HCT116 (cell line): Measurements from ENCODE around the gene ENOX1. TPM values are rescaled to one million over a fixed set of nuclear protein-coding genes. Genes with fewer than 3 reads are reported as not detected.

ENCODE experiments used
- ATAC-seq: fragments of 200-7000 bp; cut with Tn5 transposase; 2 replicates; pipeline ENCODE4 v1.9.1; 2020; ENCODE audit warnings: mild to moderate bottlenecking, moderate library complexity
- BruUV-seq: library from RNA; stranded (reverse); fragments of 400-500 nt; replicated peaks from 2 replicates; lab custom pipeline; 2021; lab: Mats Ljungman, UMichigan
- CTCF ChIA-PET: fragments of 300-600 bp; sonication (Branson Sonifier 250); formaldehyde crosslinking; loops from one replicate; lab custom pipeline; 2021; ENCODE audit warnings: antibody characterized with exemption; lab: Charles Lee
- POLR2A ChIA-PET: fragments of 300-600, 350-600 bp; sonication (Branson Sonifier 250); formaldehyde crosslinking; loops from one replicate; lab custom pipeline; 2021; ENCODE audit warnings: antibody characterized with exemption; lab: Charles Lee
- RAD21 ChIA-PET, 2 experiments: fragments of 300-600 bp; sonication (Branson Sonifier 250); formaldehyde crosslinking; loops; one replicate each; lab custom pipeline; 2023; ENCODE audit warnings: low total read pairs in 2 of 2; ENCODE audit not compliant: uncharacterized antibody in 2 of 2, unreplicated experiment in 2 of 2, low non-redundant PET in 1 of 2; lab: Charles Lee
- DNase-seq: peaks from one replicate; pipeline ENCODE4 v3.0.0-alpha.2; 2010; ENCODE audit warnings: low read depth, low spot score
- H2AFZ ChIP-seq: fragments of 200-600 bp; shearing (Covaris generic), sonication (generic); 2 replicates; pipeline ENCODE4 v1.6.1; 2017; ENCODE audit warnings: low read depth, mixed run types, mixed read lengths, antibody characterized with exemption, low read length; ENCODE audit not compliant: poor library complexity, severe bottlenecking
- H3K27ac ChIP-seq: 2 replicates; pipeline ENCODE4 v1.5.1; 2012; ENCODE audit warnings: low read depth, low read length
- H3K27me3 ChIP-seq: fragments of 200-600 bp; sonication (generic); 2 replicates; pipeline ENCODE4 v1.6.1; 2016; ENCODE audit warnings: mixed run types, low read length, mixed read lengths; ENCODE audit not compliant: insufficient read depth
- H3K36me3 ChIP-seq, 2 experiments: fragments of 200-500 bp in 1 of 2; fragments of 200-600 bp in 1 of 2; sonication (Bioruptor generic) in 1 of 2; sonication (generic) in 1 of 2; 2 replicates each; pipeline versions ENCODE4 v1.5.1 to v1.6.1; 2014 to 2016; ENCODE audit warnings: low read length in 2 of 2, inconsistent platforms in 1 of 2, mixed read lengths in 1 of 2, mixed run types in 1 of 2; ENCODE audit not compliant: insufficient read depth in 2 of 2, control insufficient read depth in 1 of 2
- H3K4me1 ChIP-seq, 2 experiments: fragments of 200-600 bp in 1 of 2; sonication (generic) in 1 of 2; 2 replicates each; pipeline versions ENCODE4 v1.5.1 to v1.6.1; 2012 to 2017; ENCODE audit warnings: low read length in 2 of 2, inconsistent platforms in 1 of 2, mild to moderate bottlenecking in 1 of 2, mixed read lengths in 1 of 2, mixed run types in 1 of 2, moderate library complexity in 1 of 2; ENCODE audit not compliant: insufficient read depth in 2 of 2, control insufficient read depth in 1 of 2
- H3K4me2 ChIP-seq: fragments of 200-600 bp; sonication (generic); 2 replicates; pipeline ENCODE4 v1.6.1; 2017; ENCODE audit warnings: mixed run types, low read length, mixed read lengths
- H3K4me3 ChIP-seq, 2 experiments: fragments of 200-600 bp in 1 of 2; sonication (generic) in 1 of 2; replicated peaks in 1 of 2; 2 replicates each; pipeline ENCODE4 v1.5.1; 2011 to 2016; ENCODE audit warnings: low read length in 2 of 2, control low read depth in 1 of 2, low read depth in 1 of 2, mild to moderate bottlenecking in 1 of 2, mixed read lengths in 1 of 2, mixed run types in 1 of 2
- H3K79me2 ChIP-seq: fragments of 200-600 bp; sonication (generic); 2 replicates; pipeline ENCODE4 v1.6.1; 2017; ENCODE audit warnings: mild to moderate bottlenecking, mixed run types, low read length, moderate library complexity, mixed read lengths; ENCODE audit not compliant: insufficient read depth
- H3K9ac ChIP-seq: fragments of 200-600 bp; sonication (generic); 2 replicates; pipeline ENCODE4 v1.6.1; 2016; ENCODE audit warnings: low read length, mixed read lengths
- H3K9me2 ChIP-seq: fragments of 200-600 bp; sonication (generic), shearing (Covaris generic); 2 replicates; pipeline ENCODE4 v1.6.1; 2017; ENCODE audit warnings: mixed run types, mild to moderate bottlenecking, moderate library complexity; ENCODE audit not compliant: insufficient read depth
- H3K9me3 ChIP-seq, 2 experiments: fragments of 200-500 bp in 1 of 2; fragments of 200-600 bp in 1 of 2; sonication (Bioruptor generic) in 1 of 2; sonication (generic) in 1 of 2; 2 replicates each; pipeline ENCODE4 v1.6.1; 2014 to 2017; ENCODE audit warnings: low read length in 2 of 2, mixed read lengths in 2 of 2, inconsistent platforms in 1 of 2, low read depth in 1 of 2, mild to moderate bottlenecking in 1 of 2, mixed run types in 1 of 2, moderate library complexity in 1 of 2; ENCODE audit not compliant: control insufficient read depth in 1 of 2, insufficient read depth in 1 of 2
- H4K20me1 ChIP-seq: fragments of 200-600 bp; sonication (generic), shearing (Covaris generic); 2 replicates; pipeline ENCODE4 v1.6.1; 2017; ENCODE audit warnings: mixed run types, mild to moderate bottlenecking, moderate library complexity; ENCODE audit not compliant: insufficient read depth
- CBX3 ChIP-seq: IDR thresholded peaks from 2 replicates; pipeline ENCODE4 v1.6.1; 2012; ENCODE audit warnings: low read depth
- EGR1 ChIP-seq: IDR thresholded peaks from 2 replicates; pipeline ENCODE4 v1.6.1; 2012; ENCODE audit warnings: low read depth
- EZH2phosphoT487 ChIP-seq: fragments of 200-600 bp; IDR thresholded peaks from 2 replicates; pipeline ENCODE4 v1.6.1; 2018; ENCODE audit warnings: antibody characterized with exemption, borderline replicate concordance
- JUND ChIP-seq: IDR thresholded peaks from 2 replicates; pipeline ENCODE4 v1.6.1; 2012
- MAX ChIP-seq: IDR thresholded peaks from 2 replicates; pipeline ENCODE4 v1.6.1; 2012
- POLR2A ChIP-seq: IDR thresholded peaks from 2 replicates; pipeline ENCODE4 v1.7.0; 2011; ENCODE audit warnings: borderline replicate concordance; ENCODE audit not compliant: insufficient read depth, insufficient read length; ENCODE audit errors: extremely low read depth
- POLR2AphosphoS5 ChIP-seq: IDR thresholded peaks from 2 replicates; pipeline ENCODE4 v1.6.1; 2011; ENCODE audit warnings: mild to moderate bottlenecking, low read depth, low read length, moderate library complexity
- RAD21 ChIP-seq: IDR thresholded peaks from 2 replicates; pipeline ENCODE4 v1.6.1; 2012; ENCODE audit warnings: low read depth, mild to moderate bottlenecking
- REST ChIP-seq: IDR thresholded peaks from 2 replicates; pipeline ENCODE4 v1.6.1; 2012; ENCODE audit warnings: low read depth
- SP1 ChIP-seq: IDR thresholded peaks from 2 replicates; pipeline ENCODE4 v1.6.1; 2012; ENCODE audit warnings: low read depth
- SRF ChIP-seq: IDR thresholded peaks from 2 replicates; pipeline ENCODE4 v1.6.1; 2012; ENCODE audit warnings: low read depth
- TCF7L2 ChIP-seq: IDR thresholded peaks from 2 replicates; pipeline ENCODE4 v1.7.0; 2011; ENCODE audit warnings: borderline replicate concordance, inconsistent platforms; ENCODE audit not compliant: insufficient read depth, insufficient read length; ENCODE audit errors: extremely low read depth
- ZBTB33 ChIP-seq: IDR thresholded peaks from 2 replicates; pipeline ENCODE4 v1.6.1; 2011; ENCODE audit warnings: mild to moderate bottlenecking, low read length, moderate library complexity; ENCODE audit not compliant: insufficient replicate concordance; ENCODE audit errors: extremely low read depth
- intact Hi-C: fragments of 100-400 bp; cut with micrococcal nuclease; formaldehyde crosslinking; loops from 2 replicates; pipeline ENCODE4 v1.10.0; 2022
- total RNA-seq: library from RNA; stranded (reverse); gene quantifications from one replicate; pipeline ENCODE4 v1.2.1, GENCODE V29; 2021; ENCODE audit not compliant: unreplicated experiment

The ENOX1 gene
- total RNA-seq, 1 experiment from 2014 or later, result 4.5 TPM

GRCh38 chr13:43274881-43275280, 511.9 kb downstream of the ENOX1 start:
- no peak overlapping the region for H3K4me3 ChIP-seq
- H3K27ac ChIP-seq, result no peak overlapping the region
- ChIA-PET CTCF (no interaction called here), RAD21 (no interaction called here), POLR2A (no interaction called here)
- no peak overlapping the region for H3K9ac ChIP-seq
- no peaks in the 10 kb centered on the region for H4K20me1 ChIP-seq
- no peaks in the 10 kb centered on the region; the same call in 1 of the 2 replicates for H3K27me3 ChIP-seq
- no TSS peak for BruUV-seq
- intact Hi-C loops, result no loop called here
- TF ChIP-seq RAD21, result no peak
- TF ChIP-seq ZBTB33, result no peak
- no peak for TF ChIP-seq SP1
- TF ChIP-seq EGR1, result no peak
- no peak for TF ChIP-seq POLR2AphosphoS5
- TF ChIP-seq JUND, result no peak
- no peak for TF ChIP-seq REST
- no peak for TF ChIP-seq POLR2A
- TF ChIP-seq SRF, result no peak
- no peak for TF ChIP-seq MAX
- no peak for TF ChIP-seq CBX3
- TF ChIP-seq EZH2phosphoT487, result no peak
- no peak for TF ChIP-seq TCF7L2
- H3K79me2 ChIP-seq, result no peaks in the 10 kb centered on the region
- H3K9me2 ChIP-seq, result no peaks in the 10 kb centered on the region
- H3K4me1 ChIP-seq, result no peaks in the 10 kb centered on the region
- no peak for DNase-seq
- ATAC-seq, result no peak
- H3K36me3 ChIP-seq, result no peaks in the 10 kb centered on the region
- no peaks in the 10 kb centered on the region for H3K9me3 ChIP-seq
- H2AFZ ChIP-seq, result no peak overlapping the region
- H3K4me2 ChIP-seq, result no peak overlapping the region
